Measurements from ENCODE around the gene ACOT2.
"Not testable (repeated sequence)": the region's sequence is repeated elsewhere in the genome, so short reads cannot be mapped to it uniquely, and the experiment has no call there.

DNA sequence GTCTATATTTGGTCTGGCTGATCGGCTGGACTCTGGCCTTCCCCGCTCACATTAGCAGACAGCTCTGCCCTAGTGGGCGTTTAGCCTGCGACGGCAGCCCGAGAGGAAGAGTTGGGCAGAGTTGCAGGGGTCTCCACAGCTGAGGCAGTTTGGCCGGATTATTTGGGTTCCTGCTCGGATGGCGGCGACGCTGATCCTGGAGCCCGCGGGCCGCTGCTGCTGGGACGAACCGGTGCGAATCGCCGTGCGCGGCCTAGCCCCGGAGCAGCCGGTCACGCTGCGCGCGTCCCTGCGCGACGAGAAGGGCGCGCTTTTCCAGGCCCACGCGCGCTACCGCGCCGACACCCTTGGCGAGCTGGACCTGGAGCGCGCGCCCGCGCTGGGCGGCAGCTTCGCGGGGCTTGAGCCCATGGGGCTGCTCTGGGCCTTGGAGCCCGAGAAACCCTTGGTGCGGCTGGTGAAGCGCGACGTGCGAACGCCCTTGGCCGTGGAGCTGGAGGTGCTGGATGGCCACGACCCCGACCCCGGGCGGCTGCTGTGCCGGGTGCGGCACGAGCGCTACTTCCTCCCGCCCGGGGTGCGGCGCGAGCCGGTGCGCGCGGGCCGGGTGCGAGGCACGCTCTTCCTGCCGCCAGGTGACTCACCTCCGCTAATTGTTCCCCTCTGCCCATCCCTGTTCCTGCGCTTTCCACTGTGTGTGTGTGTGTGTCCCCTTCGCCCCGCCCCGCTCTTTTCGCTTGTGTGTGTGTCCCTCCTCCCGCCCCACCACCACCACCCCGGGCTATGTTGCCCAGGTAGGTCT is 31.6 kb upstream of the ACOT2 start:
- not testable (repeated sequence) for TF ChIP-seq EZH2 (IDR thresholded peaks at IDR 0.05; ENCODE audit: low read length); CTCF (optimal IDR thresholded peaks at IDR 0.05 in 1 of 3, IDR thresholded peaks at IDR 0.05 in 1 of 3, conservative IDR thresholded peaks at IDR 0.05 in 1 of 3; ENCODE audit: extremely low read depth in 1 of 3, insufficient read depth in 2 of 3, low read length in 3 of 3)
